GM12878 (cell line): ENCODE results near the gene RAD51B. TPM values are rescaled to one million over a fixed set of nuclear protein-coding genes. Genes with fewer than 3 reads are reported as not detected.

Experiments
- ATAC-seq: fragments of 200-7000 bp; cut with Tn5 transposase; 3 replicates; pipeline ENCODE4 v1.9.1; 2020; ENCODE audit warnings: mild to moderate bottlenecking, moderate library complexity
- BruUV-seq: library from RNA; stranded (reverse); fragments of 400-500 nt; replicated peaks from 2 replicates; lab custom pipeline; 2021; lab: Mats Ljungman, UMichigan
- CTCF ChIA-PET: fragments of 300-600 bp; sonication (Branson Sonifier 250); formaldehyde crosslinking; extraction: SDS; loops from one replicate; lab custom pipeline; 2021; ENCODE audit warnings: inconsistent platforms; lab: Yijun Ruan, JAX
- POLR2A ChIA-PET: fragments of 350-600 bp; formaldehyde crosslinking; extraction: SDS; loops from one replicate; lab custom pipeline; 2021; ENCODE audit warnings: inconsistent platforms; lab: Charles Lee
- RAD21 ChIA-PET: fragments of 300-600 bp; sonication (Branson Sonifier 250); formaldehyde crosslinking; loops from one replicate; lab custom pipeline; 2023; ENCODE audit warnings: antibody characterized with exemption; ENCODE audit not compliant: unreplicated experiment; lab: Charles Lee
- SMC1A ChIA-PET: fragments of 300-600 bp; sonication (Branson Sonifier 250); formaldehyde crosslinking; loops from one replicate; lab custom pipeline; 2023; ENCODE audit not compliant: unreplicated experiment, uncharacterized antibody; lab: Charles Lee
- DNase-seq: peaks from one replicate; pipeline ENCODE4 v3.0.0-alpha.2; 2011; ENCODE audit warnings: low read depth, low spot score
- FAIRE-seq: peaks from 3 replicates; lab custom pipeline; 2011; peaks lifted over from hg19 to GRCh38; lab: Jason Lieb, UNC
- H2AFZ ChIP-seq: 2 replicates; pipeline ENCODE4 v1.6.0; 2011; ENCODE audit warnings: low read depth, low read length, control low read depth; ENCODE audit not compliant: control insufficient read depth
- H3K27ac ChIP-seq: 2 replicates; pipeline ENCODE4 v1.5.1; 2011; ENCODE audit warnings: control low read depth; ENCODE audit not compliant: control insufficient read depth, insufficient read depth
- H3K27me3 ChIP-seq, 2 experiments: replicated peaks in 1 of 2; 2 replicates each; pipeline versions ENCODE4 v1.6.0 to v1.6.1; 2011; ENCODE audit warnings: low read length in 1 of 2; ENCODE audit not compliant: control insufficient read depth in 2 of 2, insufficient read depth in 2 of 2
- H3K36me3 ChIP-seq, 2 experiments: 2 replicates each; pipeline ENCODE4 v1.5.1; 2011; ENCODE audit warnings: low read length in 1 of 2; ENCODE audit not compliant: control insufficient read depth in 2 of 2, insufficient read depth in 2 of 2
- H3K4me1 ChIP-seq: 2 replicates; pipeline ENCODE4 v1.6.1; 2011; ENCODE audit warnings: mild to moderate bottlenecking, low read length, moderate library complexity, mixed read lengths; ENCODE audit not compliant: control insufficient read depth, insufficient read depth
- H3K4me2 ChIP-seq: 2 replicates; pipeline ENCODE4 v1.6.0; 2011; ENCODE audit warnings: control low read depth; ENCODE audit not compliant: control insufficient read depth, insufficient read depth
- H3K4me3 ChIP-seq: fragments of 200-600 bp; sonication (generic); 2 replicates; pipeline ENCODE4 v1.5.1; 2016
- H3K79me2 ChIP-seq: 2 replicates; pipeline ENCODE4 v1.6.0; 2011; ENCODE audit warnings: low read length; ENCODE audit not compliant: control insufficient read depth, insufficient read depth
- H3K9ac ChIP-seq: 2 replicates; pipeline ENCODE4 v1.8.0; 2011; ENCODE audit warnings: low read length, control low read depth, mixed read lengths; ENCODE audit not compliant: control insufficient read depth, insufficient read depth
- H3K9me3 ChIP-seq: replicated peaks from 3 replicates; pipeline ENCODE4 v1.5.1; 2011; ENCODE audit warnings: mild to moderate bottlenecking, low read length; ENCODE audit not compliant: control insufficient read depth, insufficient read depth
- H4K20me1 ChIP-seq: 2 replicates; pipeline ENCODE4 v1.6.0; 2011; ENCODE audit not compliant: control insufficient read depth, insufficient read depth
- ASH2L ChIP-seq: fragments of 300-600, 200-600 bp; sonication (generic); IDR thresholded peaks from 2 replicates; pipeline ENCODE4 v1.6.1; 2017; ENCODE audit warnings: low read depth, mild to moderate bottlenecking, borderline replicate concordance
- E2F4 ChIP-seq: IDR thresholded peaks from 2 replicates; pipeline ENCODE4 v1.6.1; 2012; ENCODE audit warnings: low read depth, low read length, improper control_type of control experiment
- EP300 ChIP-seq, 2 experiments: fragments of 150-350 bp in 1 of 2; IDR thresholded peaks; 2 replicates each; pipeline ENCODE4 v1.6.1; 2011 to 2012; ENCODE audit warnings: low read depth in 2 of 2, low read length in 2 of 2, borderline replicate concordance in 1 of 2, improper control_type of control experiment in 1 of 2, inconsistent platforms in 1 of 2; ENCODE audit not compliant: control insufficient read depth in 1 of 2
- ESRRA ChIP-seq: IDR thresholded peaks from 2 replicates; pipeline ENCODE4 v1.6.1; 2012; ENCODE audit warnings: mild to moderate bottlenecking, low read length, improper control_type of control experiment
- EZH2 ChIP-seq: IDR thresholded peaks from 2 replicates; pipeline ENCODE4 v1.6.1; 2012; ENCODE audit warnings: low read depth, mild to moderate bottlenecking, control low read depth, inconsistent platforms, low read length, borderline replicate concordance; ENCODE audit not compliant: control insufficient read depth
- HDAC6 ChIP-seq: fragments of 200-600 bp; sonication (generic); IDR thresholded peaks from one replicate; pipeline ENCODE4 v1.8.0; 2017; ENCODE audit warnings: antibody characterized with exemption; ENCODE audit not compliant: unreplicated experiment
- IRF3 ChIP-seq: fragments of 450-650 bp; IDR thresholded peaks from 2 replicates; pipeline ENCODE4 v1.6.1; 2014; ENCODE audit warnings: mild to moderate bottlenecking
- MYB ChIP-seq: fragments of 150-350 bp; IDR thresholded peaks from 2 replicates; pipeline ENCODE4 v1.6.1; 2014; ENCODE audit warnings: mild to moderate bottlenecking, low read depth, low read length, borderline replicate concordance
- NFYB ChIP-seq: IDR thresholded peaks from 2 replicates; pipeline ENCODE4 v1.6.1; 2011; ENCODE audit warnings: low read depth, mild to moderate bottlenecking, low read length, improper control_type of control experiment, moderate library complexity; ENCODE audit not compliant: insufficient read depth
- RAD21 ChIP-seq: IDR thresholded peaks from 2 replicates; pipeline ENCODE4 v1.6.1; 2011; ENCODE audit warnings: mild to moderate bottlenecking, low read depth, low read length, moderate library complexity; ENCODE audit not compliant: insufficient read depth
- RBBP5 ChIP-seq: fragments of 200-600 bp; sonication (generic); conservative IDR thresholded peaks from 2 replicates; pipeline ENCODE4 v1.6.1; 2016
- SMAD5 ChIP-seq: IDR thresholded peaks from 2 replicates; pipeline ENCODE4 v1.6.1; 2016; ENCODE audit warnings: antibody characterized with exemption, low read depth
- STAT1 ChIP-seq: fragments of 450-650 bp; conservative IDR thresholded peaks from 2 replicates; pipeline ENCODE4 v1.6.1; 2014; ENCODE audit warnings: antibody characterized with exemption, mild to moderate bottlenecking
- WRNIP1 ChIP-seq: IDR thresholded peaks from 2 replicates; pipeline ENCODE4 v1.6.1; 2011; ENCODE audit warnings: low read depth, low read length, improper control_type of control experiment, borderline replicate concordance
- ZBTB11 ChIP-seq: fragments of 450-650 bp; formaldehyde crosslinking; IDR thresholded peaks from 2 replicates; pipeline ENCODE4 v1.5.0; 2022; ENCODE audit warnings: mild to moderate bottlenecking, missing genetic modification characterization
- ZNF384 ChIP-seq: IDR thresholded peaks from 2 replicates; pipeline ENCODE4 v1.6.1; 2012; ENCODE audit warnings: low read depth, mild to moderate bottlenecking, low read length, improper control_type of control experiment, borderline replicate concordance
- WGBS: methylation state at CpG from one replicate; pipeline ENCODE4 v1.1.6; 2016; ENCODE audit warnings: low lambda C conversion rate; ENCODE audit not compliant: insufficient replicate concordance, insufficient coverage; ENCODE audit errors: missing lambda C conversion rate; 5-methylcytosine and 5-hydroxymethylcytosine counted together
- in situ Hi-C: fragments of 300-500 bp; cut with MboI; formaldehyde crosslinking; loops from 9 replicates; pipeline ENCODE4 v1.14.3; 2018; ENCODE audit warnings: mixed read lengths
- intact Hi-C: fragments of 100-400 bp; cut with micrococcal nuclease; formaldehyde crosslinking; loops from one replicate; pipeline ENCODE4 v1.14.2; 2022; ENCODE audit not compliant: unreplicated experiment
- polyA plus RNA-seq, 11 experiments: library from polyadenylated mRNA; depleted of rRNA in 4 of 11; unstranded in 6 of 11; stranded (reverse) in 5 of 11; fragments of >200 nt; fragmentation: Nextera tagmentation in 4 of 11; fragmentation: Illumina TruSeq in 1 of 11; extraction: Ambion mirVana in 4 of 11; extraction: Trizol in 1 of 11; gene quantifications; 1 replicate in 1 of 11; 2 replicates in 10 of 11; pipeline versions ENCODE4 v1.2.1 to v1.2.3, GENCODE V29; 2011 to 2016; ENCODE audit warnings: inconsistent platforms in 2 of 11, missing spikeins in 2 of 11, low read depth in 1 of 11
- total RNA-seq, 4 experiments: library from RNA; depleted of rRNA in 3 of 4; stranded (reverse); fragments of >200 nt in 3 of 4; fragmentation: Illumina TruSeq in 1 of 4; extraction: Trizol in 1 of 4; gene quantifications; 2 replicates each; pipeline versions ENCODE4 v1.2.1 to v1.2.3, GENCODE V29; 2013 to 2021

The RAD51B gene
- total and polyA plus RNA-seq, 10 of the 15 experiments (the other 5 are each of a cell fraction or from before 2014, with no cell fraction given), result 9.8 to 26.8 (median 21.3) TPM

GRCh38 chr14:68394764-68395143 lies 575.2 kb downstream of the RAD51B start:
- TF ChIP-seq SMAD5 (no peak), RAD21 (no peak), RBBP5 (no peak), IRF3 (no peak), NFYB (no peak), STAT1 (no peak), ZNF384 (no peak), MYB (no peak), HDAC6 (no peak), WRNIP1 (no peak), E2F4 (no peak), EP300 (IDR thresholded peaks at IDR 0.05; ENCODE audit: borderline replicate concordance in 1 of 2, control insufficient read depth in 1 of 2, low read depth in 2 of 2, low read length in 2 of 2) (no peak), ESRRA (no peak), ZBTB11 (CRISPR knock-in tag) (no peak), EZH2 (no peak), ASH2L (no peak)

More at GRCh38 chr14:68394764-68395143, 575.2 kb downstream of the RAD51B start:
- DNase-seq (no peak), ATAC-seq (no peak), FAIRE-seq (no peak)
- no peaks in the 10 kb centered on the region for H3K36me3 ChIP-seq
- no peaks in the 10 kb centered on the region for H3K79me2 ChIP-seq
- intact Hi-C loops (no loop called here), in situ Hi-C loops (no loop called here)
- BruUV-seq, result no TSS peak
- H3K9ac ChIP-seq, result no peak overlapping the region
- ChIA-PET POLR2A (no interaction called here), CTCF (no interaction called here), SMC1A (no interaction called here), RAD21 (interaction anchor here (1.0 kb wide), 1 partner anchor 13 kb away, joined by 3 read pairs; no protein-coding TSS in a partner anchor)
- H3K27me3 ChIP-seq, result no peaks in the 10 kb centered on the region
- no peak overlapping the region for H3K4me2 ChIP-seq
- H3K27ac ChIP-seq, result no peak overlapping the region
- no peaks in the 10 kb centered on the region for H4K20me1 ChIP-seq
- over 99% methylated on average over 11 of the region's 11 CpGs for WGBS
- no peak overlapping the region for H2AFZ ChIP-seq
- H3K9me3 ChIP-seq, result no peaks in the 10 kb centered on the region
- H3K4me1 ChIP-seq, result peaks cover 29% of the 10 kb centered on the region
- no peak overlapping the region for H3K4me3 ChIP-seq
